Stimulated activated CD8-positive, alpha-beta memory T cell treated with anti-CD3 and anti-CD28 coated beads, Interleukin-12 subunit alpha, Interleukin-12 subunit beta, amount 100 ng/mL, for 24 hours (primary cell): Measurements from ENCODE around the gene FAM161B.
"Not testable (repeated sequence)": the region's sequence is repeated elsewhere in the genome, so short reads cannot be mapped to it uniquely, and the experiment has no call there.

ENCODE experiments used
- DNase-seq: peaks from one replicate; pipeline ENCODE4 v3.0.0-alpha.2; 2020; ENCODE audit errors: extremely low read depth

The FAM161B gene

DNA sequence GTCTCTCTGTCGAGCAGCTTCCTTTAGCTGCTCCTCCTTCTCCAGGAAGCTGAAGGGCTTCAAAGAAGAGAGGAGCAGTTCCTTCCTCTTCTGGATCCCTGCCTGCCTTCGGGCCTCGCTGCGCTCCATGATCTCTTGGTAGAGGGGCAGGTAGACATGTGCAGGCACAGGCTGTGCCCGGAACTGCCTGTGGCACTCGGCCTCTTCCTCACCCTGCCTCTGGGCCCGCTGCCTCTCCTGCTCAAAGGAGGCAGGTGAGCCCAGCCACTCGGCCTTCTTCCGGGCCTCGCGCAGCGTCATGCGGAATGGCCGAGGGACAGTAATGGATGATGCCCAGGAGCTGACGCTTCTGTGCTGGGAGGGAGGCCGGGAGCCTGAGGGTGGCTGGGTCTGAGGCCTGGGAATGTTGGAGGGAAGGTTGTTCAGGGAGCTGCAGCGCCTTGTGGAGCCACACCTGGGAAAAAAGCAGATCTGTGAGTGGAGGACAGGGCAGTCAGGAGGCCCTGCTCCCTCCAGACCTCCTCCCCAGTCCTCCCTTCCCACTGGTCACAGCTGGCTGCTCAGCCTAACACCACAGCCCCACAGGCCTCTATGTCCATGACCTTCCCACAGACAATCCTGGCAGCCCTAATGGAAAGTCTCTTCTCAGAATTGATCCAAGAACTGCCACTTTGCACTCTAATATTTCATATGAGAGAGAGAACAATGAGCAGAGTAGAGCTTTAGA is 5.3 kb downstream of the FAM161B start:
- DNase-seq = no peak

DNA sequence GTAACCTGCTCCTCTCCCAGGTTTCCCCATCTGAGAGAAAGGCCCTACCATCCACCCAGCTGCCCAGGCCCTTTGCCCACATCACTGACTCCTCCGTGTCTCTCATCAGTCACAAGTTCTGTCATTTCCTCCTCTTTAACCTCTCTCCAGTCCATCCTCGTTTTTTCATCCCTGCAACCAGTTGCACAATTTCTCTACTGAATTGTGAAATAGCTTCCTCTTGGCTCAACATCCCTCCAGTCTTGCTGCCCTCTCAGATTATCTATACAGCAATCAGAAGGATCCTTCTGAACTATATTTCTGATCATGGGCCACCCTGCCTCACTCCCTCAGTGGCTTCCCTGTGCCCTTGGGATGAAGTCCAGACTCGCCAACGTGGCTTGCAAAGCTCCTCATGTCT is 6.8 kb downstream of the FAM161B start:
- DNase-seq = no peak

DNA sequence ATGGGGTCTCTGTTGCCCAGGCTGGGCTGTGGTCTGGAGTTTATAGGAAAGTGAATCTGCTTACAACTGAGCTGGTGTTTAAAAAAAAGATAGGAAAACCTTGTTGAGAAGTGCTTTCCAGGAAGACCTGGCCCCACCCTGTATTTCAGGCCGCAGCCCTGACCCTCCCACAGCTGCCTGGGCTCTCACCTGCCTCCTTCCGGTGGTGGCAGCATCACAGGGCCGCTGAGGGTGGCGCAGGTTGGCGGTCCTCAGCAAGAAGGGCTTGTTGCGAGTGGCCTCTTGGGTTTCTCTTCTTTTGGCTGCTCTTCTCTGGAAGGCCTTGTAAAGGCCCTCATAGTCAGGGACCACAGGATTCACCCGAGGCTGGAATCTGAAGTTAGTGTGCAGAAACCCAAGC is 7.7 kb downstream of the FAM161B start:
- DNase-seq = no peak

DNA sequence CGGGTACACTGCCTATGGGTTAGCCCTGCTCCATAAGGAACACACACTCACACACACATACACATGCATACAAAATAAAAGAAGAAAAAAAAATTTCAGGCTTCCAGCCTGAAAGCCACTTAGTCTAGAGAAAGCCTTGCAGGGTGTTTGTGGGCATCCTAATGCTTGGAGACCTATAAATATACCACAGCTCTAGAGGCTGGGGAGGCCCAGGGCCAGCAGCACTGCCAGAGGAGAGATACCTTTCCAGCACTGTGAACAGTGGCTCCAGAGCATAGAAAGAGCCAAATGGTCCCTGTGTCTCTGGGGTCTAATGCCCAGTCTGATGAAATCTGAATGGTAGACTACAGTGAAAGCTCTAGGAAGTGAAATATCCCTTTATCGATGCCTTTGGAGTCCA is 12.9 kb downstream of the FAM161B start:
- DNase-seq = no peak

DNA sequence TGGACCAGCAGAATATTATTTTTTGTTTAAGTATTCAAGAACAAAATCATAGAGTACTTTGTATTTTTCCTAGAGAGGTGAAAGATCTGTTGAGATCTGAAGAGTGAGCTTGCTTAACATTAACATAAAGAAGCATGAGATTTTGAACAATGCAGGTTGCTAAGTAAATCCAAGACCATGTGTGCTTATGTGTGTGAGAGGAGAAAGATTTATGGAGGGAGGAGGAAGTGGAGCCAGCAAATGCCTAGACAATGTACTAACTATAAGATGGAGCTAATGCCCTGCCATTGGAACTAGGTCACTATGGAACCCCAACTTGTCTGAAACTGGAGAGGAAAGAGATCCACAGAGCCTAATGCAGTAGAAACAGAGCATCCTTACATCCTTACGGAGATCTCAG is 13.3 kb downstream of the FAM161B start:
- DNase-seq = no peak

DNA sequence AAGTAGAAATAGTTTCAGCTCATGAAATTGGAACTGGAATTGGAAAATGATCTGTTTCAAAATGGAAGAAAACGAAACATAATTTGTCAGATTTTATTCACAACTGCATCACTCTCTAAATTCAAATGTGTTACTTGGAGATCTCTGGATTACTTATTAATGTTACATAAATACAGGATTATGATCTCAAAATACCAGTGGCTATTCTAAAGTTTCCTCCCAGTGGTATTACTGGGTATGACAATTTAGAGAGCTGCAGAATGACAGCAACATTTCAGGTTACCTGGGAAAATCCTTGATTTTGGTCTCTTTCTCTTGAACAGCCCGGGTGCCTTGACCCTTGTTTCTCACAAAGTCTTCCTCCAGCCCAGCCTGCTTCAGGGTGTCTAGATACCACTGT is 14.2 kb downstream of the FAM161B start:
- DNase-seq = no peak

DNA sequence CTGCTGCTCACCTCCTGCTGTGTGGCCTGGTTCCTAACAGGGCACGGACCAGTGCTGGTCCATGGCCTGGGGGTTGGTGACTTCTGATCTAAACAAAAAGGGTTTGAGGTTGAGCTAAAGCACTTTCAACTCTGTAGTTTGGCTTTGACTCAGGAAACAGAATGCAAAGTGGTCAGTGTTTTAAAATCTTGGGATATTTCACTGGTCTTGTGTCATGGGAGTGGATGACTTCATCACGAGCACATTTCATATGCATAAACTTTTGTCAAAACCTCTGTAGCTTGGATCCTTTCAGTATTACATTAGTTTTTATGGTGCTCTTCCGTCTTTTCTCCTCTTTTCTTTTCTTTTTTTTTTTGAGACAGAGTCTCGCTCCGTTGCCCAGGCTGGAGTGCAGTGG is 25.6 kb downstream of the FAM161B start:
- DNase-seq = no peak

DNA sequence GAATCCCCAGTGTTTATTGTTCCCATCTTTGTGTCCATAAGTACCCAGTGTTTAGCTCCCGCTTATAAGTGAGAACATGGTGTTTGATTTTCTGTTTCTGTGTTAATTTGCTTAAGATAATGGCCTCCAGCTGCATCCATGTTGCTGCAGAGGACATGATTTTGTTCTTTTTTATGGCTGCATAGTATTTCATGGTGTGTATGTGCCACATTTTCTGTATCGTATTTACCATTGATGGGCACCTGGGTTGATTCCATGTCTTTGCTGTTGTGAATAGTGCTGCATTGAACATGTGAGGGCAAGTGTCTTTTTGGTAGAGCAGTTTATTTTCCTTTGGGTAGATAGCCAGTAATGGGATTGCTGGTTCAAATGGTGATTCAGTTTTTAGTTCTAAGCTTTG is 30.4 kb downstream of the FAM161B start:
- not testable (repeated sequence) for DNase-seq

DNA sequence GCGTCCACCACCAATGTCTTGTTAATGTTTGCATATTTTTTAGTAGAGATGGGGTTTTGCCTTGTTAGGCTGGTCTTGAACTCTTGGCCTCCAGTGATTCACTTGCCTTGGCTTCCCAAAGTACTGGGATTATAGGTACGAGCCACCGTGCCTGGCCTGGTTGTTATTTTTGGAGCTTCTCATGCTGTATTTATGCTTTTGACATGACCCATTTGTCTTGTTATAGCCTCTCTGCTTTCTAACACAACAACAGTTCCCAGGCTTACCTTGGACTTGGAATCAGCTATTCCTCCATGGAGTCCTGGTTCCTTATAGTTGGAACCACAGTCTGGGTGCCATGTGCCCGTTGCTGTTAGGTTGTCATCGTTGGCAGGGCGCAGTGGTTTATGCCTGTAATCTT is 33.6 kb downstream of the FAM161B start:
- DNase-seq = no peak

DNA sequence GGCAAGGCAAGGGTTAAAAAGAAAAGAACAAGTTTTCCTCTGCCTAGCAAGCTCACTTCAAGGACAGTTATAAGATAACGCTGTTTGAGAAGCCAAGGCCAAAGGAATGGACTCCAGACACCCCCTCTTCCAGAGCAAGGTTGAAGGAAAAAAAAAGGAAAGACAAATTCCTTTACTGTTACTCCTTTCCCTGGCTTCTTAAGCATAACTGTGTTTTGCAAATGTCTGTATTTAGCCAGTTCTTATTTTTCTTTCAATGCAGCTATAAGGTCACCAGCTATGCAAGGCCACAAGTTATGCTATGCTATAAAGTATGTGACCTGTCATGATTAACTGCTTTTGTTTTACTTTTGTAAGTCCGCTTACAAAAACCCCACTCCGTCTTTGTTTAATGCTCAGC is 36.6 kb downstream of the FAM161B start:
- DNase-seq = no peak

DNA sequence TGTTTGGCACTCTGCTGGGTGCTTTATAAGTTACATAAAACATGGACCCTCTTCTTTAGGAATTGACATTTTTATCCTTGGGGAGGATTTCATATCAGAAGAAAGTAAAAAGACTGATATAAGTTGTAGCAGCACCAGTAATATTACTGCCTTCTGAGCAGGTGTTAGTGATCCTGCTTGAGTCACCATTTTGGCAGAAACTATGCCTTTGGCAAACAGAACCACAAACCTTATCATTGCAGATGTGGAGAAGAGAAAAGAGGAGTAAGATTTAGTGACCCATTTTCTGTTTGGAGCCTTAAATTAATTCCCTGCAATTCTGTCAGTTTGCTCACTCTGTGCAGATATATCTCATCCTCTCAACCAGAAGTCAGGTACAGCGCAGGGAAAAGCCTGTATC is 40.2 kb downstream of the FAM161B start:
- no peak for DNase-seq

DNA sequence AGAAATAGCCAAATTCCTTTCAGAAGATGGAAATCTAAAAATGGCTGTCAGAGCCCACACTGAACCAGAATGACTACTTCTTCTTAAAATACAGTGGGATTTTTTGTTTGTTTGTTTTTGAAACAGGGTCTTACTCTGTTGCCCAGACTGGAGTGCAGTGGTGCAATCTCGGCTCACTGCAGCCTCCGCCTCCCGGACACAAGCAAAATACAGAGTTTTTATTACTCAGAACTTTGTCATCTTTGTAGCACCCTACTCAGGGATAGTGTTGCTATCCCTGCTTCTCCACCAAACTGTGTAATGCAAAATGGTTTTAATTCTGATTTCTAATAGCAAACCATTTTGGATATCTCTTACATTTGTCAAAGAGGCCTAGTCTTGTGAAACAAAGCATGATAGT is 46.9 kb downstream of the FAM161B start:
- no peak for DNase-seq

DNA sequence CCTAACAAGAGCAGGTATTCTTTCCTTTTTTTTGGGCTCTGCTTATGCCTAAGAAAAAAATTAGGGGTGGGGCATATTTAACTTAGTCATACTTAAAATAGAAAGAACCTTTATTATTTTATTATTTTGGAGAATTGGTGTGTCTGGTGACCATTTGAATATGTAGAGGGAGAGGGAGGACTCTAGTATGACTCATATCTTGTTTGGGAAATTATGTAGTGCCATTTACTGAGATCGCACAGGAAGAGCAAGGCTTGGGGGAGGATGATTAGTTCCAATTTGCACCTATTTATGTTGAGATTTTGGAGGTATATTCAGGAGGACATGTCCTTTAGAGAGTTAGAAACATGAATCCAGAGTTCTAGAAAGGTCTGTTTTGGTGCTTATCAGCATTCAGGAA is 53.4 kb downstream of the FAM161B start:
- no peak for DNase-seq

DNA sequence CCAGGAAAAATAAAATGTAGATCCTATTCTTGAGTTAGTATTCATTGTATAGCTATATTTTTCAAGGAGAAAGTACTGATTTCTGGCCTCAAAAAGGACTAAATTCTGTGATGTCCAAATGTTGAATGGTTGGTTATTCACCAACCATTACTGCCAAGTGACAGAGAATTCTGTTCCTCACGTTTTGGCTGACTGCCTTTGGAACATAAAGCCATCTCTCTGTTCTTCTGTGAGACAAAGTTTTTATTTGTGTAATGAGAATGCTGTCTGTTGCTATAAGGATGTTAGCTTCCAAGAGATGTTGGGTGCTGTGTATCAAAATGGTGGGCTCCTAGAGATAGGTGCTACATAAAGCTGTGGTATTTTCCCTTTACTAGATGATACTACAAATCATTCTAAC is 54.0 kb downstream of the FAM161B start:
- no peak for DNase-seq

DNA sequence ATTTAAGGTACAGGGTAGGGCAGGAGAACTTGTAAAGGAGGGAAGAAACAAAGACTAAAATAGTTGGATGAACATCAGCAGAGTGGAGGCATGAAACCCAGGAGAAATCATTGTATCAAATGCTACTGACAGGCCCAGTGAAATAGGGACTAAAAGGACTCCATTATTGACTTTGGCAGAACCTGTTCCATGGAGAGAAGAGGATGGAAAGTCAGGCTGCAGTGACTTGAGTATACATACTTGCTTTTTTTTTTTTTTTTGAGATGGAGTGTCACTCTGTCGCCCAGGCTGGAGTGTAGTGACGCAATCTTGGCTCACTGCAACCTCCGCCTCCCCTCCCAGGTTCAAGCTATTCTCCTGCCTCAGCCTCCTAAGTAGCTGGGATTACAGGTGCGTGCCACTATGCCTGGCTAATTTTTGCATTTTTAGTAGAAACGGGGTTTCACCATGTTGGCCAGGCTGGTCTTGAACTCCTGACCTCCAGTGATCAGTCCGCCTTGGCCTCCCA is 55.7 kb downstream of the FAM161B start:
- DNase-seq = not testable (repeated sequence)

DNA sequence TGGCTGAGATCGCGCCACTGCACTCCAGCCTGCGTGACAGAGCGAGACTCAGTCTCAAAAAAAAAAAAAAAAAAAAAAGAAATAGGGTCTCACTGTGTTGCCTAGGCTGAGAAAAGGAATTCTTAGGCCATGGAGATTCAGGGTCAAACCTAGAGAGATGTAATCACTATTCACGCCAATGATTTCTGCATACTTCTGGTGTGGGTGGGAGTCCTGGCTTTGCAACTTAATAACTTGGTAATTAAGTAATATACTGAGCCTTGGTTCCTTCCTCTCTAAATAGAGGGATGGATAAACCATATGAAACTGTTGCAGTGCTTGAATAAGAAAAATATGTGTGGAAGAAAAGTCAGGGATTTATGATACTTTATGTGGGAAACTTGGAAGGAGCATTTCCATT is 60.5 kb downstream of the FAM161B start:
- no peak for DNase-seq

DNA sequence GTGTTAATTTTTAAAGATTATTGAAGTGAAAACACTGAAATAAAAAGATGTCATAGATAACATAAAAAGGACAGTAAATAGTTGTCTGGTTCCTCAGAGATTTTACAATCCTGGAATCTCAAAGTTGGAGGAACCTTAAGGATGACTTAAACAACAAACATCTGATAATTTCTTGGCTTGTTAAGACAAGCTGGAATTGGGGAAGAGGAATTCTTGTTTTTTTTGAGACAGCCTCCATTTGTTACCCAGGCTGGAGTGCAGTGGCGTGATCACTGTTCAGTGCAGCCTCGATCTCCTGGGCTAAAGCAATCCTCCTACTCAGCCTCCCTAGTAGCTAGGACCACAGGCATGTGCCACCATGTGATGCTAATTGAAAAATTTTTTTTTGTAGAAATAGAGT is 60.9 kb downstream of the FAM161B start:
- DNase-seq = no peak

DNA sequence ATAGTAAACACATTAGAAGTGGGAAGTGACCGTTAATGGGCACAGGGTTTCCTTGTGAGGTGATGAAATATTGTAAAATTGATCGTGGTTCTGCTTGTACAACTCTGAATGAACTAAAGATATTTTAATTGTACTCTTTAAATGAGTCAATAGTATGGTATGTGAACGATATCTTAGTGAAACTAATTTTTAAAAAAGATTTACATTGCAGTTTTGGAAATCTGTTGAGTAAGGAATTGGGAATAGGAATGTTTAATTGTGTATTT is 61.5 kb downstream of the FAM161B start:
- no peak for DNase-seq

DNA sequence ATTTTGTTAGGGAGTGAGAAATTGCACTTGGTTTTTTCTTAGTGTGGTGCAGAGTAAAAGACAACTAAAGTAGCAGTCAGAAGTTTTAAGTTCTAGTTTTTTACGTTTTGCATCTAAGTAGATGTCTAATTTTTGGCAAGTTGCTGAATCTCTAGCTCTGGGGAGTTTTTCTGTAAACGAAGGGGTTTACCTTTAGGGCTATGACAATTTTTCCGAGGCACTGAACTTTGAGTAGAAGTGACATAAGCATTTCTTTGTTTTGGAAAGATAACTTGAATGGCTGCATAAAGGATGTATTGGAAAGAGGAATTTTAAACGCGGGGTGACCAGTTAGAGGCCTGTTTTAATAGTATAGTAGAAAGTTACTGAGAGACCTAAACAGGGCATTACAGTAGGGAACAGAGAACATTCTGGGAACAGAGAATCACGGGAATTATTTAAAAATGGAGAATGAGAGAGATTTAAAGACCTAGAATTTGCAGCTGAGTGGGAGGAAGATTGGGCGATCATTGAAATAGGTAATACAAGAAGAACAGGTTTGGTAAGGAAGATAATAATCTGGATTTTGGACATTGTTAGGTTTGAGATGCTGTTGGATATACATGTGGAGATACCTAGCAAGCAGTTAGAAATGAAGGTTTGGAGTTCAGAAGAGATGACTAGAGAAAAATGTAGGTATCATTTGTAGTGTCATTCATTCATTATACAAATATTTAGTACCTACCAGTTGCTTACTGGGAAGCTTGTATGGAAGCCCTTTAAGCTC is 62.0 kb downstream of the FAM161B start:
- no peak for DNase-seq

DNA sequence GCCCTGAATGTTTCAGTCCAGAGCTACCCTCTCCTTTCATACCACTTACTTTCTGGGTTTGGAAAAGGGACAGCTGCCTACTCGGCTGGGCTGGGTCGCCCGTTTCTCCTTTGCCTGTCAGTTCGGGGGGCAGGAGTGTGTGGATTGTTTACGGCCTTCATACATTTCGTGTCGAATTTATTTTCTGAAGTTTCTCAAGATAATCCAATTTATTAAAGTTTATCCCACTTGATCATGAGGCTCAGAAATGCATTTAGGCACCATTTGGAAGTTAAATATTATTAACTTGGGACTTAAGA is 62.6 kb downstream of the FAM161B start:
- no peak for DNase-seq

DNA sequence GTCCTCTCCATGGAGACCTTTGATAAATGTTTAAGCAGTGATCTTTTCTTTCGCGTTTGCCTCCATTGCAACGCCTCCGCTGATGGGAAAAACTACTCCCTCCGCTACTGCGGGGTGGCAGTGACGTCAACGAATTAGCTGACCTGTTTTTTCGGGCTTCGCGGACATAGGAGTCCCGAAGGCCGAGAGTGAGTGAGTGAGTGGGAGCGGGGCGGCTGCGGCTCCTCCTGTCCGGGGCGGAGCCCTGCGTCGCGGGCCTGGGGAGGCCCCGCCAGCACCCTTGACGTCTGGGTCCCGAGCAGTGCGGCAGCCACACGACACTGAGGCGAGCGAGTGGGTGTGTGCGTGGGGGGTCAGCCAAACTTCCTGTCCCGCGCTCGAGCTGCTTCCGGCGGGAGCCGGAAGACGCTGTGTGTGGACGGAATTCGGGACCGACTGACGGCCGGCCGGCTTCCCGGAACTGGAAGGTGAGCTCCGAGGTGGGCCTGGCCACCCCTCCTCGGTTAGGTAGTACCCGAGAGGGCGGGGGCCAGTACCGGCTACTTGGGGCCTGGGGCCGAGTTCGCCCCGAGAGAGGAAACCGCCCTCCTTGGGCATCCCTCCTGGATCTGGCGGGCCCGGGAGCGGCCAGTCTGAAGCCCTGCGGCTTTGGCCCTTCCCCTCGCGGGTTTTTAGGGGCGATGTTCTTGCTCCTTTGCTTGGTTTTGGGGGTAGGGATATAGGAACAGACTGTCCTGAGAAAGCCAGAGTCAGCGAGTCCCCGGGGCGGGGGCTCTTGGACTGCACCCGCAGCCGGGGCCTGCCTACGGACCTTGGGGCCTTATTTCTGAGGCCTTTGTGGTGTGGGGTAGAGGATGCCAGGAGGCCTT is 63.2 kb downstream of the FAM161B start, which contains the start of gene ZNF410:
TSS of gene ZNF410 (plus strand) at position 411 of the 869 bp plus-strand sequence. CDS start 5,317 bp downstream, outside the sequence.
- DNase-seq = peak; percentile 79

DNA sequence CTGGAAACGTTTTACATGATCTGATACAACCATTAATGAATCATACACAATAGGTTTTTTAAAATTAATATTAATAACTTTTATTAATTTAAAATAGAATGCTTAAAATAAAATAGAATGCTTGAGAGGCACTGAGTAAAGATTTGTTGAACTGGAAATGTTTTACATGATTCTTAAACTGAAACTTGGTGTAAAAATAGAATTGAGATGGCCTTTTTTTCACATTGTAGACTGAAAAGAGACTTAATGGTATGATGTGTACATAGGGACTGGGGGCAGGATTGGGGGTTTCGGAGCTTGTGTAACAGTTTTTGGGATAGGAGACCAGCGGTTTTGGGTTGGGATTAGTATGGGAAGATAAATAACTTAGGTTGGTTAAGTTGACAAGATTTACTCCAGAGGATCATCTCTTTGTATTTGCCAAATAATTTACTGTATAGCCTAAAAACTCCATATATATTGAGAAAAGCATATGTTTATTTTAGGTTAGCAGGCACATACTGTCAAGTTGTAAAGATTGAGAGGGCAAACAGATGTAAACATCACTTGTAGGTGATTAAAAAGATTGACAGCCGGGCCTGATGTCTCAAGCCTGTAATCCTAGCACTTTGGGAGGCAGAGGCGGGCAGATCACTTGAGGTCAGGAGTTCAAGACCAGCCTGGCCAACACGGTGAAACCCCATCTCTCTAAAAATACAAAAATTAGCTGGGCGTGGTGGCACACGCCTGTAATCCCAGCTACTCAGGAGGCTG is 65.3 kb downstream of the FAM161B start:
- DNase-seq = no peak
